HCT116 (cell line): ENCODE measurements around the gene MYO1E.

Experiments
- CEBPB ChIP-seq: IDR thresholded peaks from 2 replicates; pipeline ENCODE4 v1.6.1; 2012; ENCODE audit warnings: low read depth
- CTCF ChIP-seq, 3 experiments: fragments of 200-600 bp in 1 of 3; sonication (generic) in 1 of 3; IDR thresholded peaks in 2 of 3; conservative IDR thresholded peaks in 1 of 3; 2 replicates each; pipeline ENCODE4 v1.5.1; 2012 to 2017; ENCODE audit warnings: low read depth in 2 of 3, low read length in 2 of 3, antibody characterized with exemption in 1 of 3, borderline replicate concordance in 1 of 3, control low read depth in 1 of 3, mild to moderate bottlenecking in 1 of 3, mixed read lengths in 1 of 3, mixed run types in 1 of 3, moderate library complexity in 1 of 3; ENCODE audit not compliant: insufficient read depth in 1 of 3
- FOSL1 ChIP-seq: IDR thresholded peaks from 2 replicates; pipeline ENCODE4 v1.6.1; 2012; ENCODE audit warnings: low read depth

GRCh38 chr15:59177317-59177660 lies 195.4 kb downstream of the MYO1E start:
- TF ChIP-seq CTCF (IDR thresholded peaks at IDR 0.05 in 2 of 3, conservative IDR thresholded peaks at IDR 0.05 in 1 of 3; ENCODE audit: borderline replicate concordance in 1 of 3, insufficient read depth in 1 of 3, low read depth in 2 of 3, low read length in 2 of 3) (no peak), FOSL1 (no peak), CEBPB (no peak)
